NCI-H1436 (cell line): ENCODE results near the gene TEX13D.

Source experiments
- DNase-seq: peaks from one replicate; lab custom pipeline; 2025; lab: John Stamatoyannopoulos, UW

The TEX13D gene

DNA sequence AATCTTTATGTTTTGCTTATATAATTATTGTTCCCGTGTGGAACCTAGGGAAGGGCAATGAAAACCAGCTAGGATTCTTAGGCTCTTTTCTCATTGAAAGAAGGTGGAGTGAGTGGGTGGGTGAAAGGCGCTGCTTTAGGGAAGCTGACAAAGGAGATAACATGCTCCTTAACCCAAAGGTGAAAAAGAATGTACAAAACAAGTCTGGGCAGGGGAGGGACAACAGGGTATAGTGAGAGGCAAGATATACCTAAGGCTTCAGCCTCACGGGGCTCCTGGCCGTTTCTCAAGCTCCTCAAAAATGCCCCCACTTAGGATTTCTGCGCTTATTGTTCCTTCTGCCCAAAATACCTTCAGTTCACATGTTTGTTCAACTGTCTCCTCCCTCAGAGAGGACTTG lies 15.7 kb downstream of the TEX13D start:
- no peak for DNase-seq

DNA sequence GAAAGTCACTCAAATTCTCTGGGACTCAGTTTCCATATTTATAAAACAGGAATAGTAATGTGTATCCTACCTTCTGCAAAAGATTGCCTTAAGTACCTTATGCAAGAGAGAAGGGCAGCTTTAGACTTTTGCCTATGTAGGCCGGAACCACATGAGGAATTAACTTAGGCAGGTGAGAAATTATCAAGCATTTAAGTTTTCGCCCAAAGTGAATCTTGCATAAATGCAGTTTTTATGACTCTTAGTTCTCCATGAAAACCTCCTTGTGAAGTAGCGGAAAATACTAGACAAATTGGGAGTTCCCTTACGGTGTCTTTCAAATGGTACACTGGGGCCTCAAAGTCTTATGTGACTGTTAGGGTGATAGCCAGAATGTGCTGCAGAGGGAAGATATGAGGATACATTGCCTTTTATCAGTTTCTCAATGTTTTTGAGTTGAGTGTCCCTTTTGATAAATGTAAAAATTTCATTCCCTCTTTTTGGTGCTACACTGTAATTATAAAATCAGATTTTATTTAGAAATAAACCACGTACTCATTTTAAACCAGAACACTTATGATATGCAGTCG lies 16.5 kb downstream of the TEX13D start:
- no peak for DNase-seq

DNA sequence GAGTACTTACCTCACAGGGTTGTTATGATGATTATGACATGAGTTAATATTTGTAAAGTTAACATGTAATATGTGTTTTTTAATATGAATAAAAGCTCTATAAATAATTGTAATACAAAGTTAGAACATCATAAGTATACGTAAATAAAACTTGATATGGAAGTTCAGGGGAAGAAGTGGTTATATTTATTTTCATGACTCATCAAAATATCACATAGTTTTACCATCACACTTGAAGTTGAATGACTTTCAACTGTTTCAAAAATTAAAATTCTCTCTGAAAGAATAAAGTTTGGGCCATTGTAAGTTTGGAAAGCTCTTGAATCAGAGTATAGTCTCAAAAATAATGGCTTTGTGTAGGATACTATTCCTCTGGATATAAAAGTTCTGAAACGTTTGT lies 22.2 kb downstream of the TEX13D start:
- no peak for DNase-seq

DNA sequence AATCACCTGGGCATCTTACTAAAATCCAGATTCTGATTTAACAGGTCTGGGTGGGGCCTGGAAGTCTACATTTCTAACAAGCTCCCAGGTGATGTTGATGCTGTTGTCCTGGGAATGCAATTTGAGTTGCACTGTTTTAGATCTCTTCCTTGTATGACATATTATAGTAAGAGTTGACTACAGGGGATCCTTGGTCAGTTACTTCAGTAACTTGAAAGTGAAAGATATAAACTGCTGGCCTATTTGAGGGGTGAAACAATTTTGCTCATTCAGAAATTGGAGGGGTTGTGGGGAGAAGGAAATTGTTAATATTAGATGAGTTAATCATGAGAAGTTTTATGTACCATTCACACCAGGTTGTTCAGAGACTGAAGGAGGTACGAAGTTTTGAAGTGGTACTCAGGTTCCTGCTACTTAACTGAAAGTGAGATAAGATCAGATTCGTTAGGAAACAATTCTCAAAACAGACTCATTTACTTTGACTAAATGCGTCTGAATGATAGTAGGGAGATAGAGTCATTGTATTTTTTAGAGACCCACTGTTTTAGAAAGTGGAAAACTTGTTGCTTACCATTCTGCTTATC lies 26.4 kb downstream of the TEX13D start:
- no peak for DNase-seq

DNA sequence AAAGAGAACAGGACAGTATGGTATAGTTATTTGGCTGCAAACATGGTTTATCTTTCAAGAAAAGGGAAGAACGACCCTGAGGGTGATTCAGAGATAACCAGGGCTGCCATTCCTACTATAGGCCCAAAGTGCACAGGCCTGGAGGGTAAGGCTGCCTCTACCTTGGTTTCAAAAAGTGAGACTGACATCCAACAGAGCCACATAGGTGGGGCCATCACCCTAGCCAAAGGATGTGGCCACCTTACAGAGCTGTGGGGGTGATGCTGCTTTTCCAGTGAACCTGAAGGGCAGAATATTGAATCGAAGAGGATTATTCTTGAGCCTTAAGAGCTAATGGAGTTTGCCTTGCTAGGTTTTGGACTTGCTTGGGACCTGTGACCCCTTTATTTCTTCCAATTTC lies 29.6 kb downstream of the TEX13D start:
- DNase-seq, result no peak

DNA sequence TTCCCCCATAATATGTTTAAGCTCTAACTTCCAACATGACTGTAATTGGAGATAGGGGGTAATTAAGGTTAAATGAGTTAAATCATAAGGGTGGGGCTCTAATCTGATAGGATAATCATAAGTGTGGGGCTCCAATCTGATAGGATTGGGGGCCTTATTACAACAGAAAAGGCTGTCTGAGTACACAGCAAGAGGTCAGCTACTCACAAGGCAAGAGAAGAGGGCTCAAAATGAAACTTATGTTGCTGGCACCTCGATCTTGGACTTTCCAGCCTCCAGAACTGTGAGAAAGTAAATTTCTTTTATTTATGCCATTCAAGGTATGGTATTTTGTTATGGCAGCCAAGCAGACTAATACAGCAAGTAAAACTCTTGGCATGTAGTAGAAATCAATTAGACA lies 30.3 kb downstream of the TEX13D start:
- no peak for DNase-seq

DNA sequence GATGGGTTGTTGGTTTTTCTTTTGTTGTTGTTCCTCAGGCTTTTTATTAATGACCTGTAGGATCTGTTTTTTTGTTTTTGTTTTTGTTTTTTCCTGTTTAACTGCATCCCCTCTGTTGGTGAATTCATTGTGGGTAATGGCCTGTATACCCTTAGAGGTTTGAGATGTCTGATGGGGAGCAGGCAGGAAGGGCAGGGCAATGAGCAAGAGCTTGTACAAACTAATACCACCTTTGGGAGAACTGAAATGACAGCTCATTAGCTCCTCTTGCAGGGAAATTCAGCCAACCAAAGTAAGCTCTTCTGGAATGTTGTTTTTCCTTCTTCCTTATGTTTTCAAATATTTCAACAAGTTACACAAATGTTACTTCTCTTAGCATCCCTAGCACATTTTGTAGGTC lies 37.3 kb downstream of the TEX13D start:
- DNase-seq, result no peak

DNA sequence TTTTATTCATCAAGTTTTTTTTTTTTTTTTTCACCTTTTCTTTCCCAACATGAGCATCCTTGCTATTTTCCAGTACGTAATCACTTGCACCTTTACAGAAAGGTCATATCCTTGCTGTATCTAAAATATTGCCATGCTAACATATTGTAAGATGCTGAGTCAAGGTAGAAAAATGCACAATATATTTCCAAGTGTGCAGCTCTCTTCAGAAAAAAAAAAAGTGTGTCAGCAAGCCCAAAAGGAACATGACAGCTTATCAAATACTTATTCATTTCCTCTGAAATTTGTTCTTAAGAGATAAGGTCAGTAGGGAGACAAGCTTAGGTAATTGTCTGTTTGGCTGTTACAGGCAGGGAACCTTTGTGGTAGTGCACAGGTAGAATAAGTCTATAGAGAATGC lies 40.9 kb downstream of the TEX13D start:
- DNase-seq, result no peak

DNA sequence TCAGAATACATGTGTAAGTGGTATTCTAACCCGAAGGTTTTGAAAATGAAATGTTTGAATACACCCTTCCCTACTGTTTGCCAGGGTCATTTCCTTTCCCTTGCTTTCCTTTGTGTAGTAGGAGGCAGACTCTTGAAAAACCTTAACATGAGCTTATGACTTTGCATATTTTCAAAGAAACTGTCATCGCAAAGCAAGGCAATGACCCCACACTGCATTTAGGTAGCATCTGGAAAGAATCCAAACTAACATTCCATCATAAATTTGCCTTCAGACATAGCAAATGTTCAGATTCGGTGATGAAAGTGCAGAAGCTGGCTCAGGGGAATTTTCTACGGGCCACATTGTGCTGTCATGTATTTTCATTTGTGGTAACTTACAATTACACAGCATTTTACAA lies 46.2 kb downstream of the TEX13D start:
- no peak for DNase-seq

DNA sequence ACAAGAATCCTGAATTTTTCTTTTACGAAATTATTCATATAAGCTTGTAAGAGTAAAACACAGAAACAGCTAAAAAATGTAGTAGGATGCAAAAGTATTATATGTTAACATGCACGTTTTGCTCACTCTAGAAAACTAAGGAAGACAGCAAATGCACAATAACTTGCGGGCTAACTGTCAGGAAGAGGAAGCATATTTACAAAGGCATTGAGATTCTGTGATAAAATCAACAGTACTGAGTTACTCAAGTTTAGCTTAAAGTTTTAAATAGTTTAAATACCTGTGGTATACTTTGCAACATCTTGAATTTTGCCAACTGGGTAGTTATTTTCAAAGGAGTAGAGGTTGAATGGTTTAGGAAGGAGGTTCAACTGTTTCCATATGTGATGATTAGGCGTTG lies 50.9 kb downstream of the TEX13D start:
- no peak for DNase-seq

DNA sequence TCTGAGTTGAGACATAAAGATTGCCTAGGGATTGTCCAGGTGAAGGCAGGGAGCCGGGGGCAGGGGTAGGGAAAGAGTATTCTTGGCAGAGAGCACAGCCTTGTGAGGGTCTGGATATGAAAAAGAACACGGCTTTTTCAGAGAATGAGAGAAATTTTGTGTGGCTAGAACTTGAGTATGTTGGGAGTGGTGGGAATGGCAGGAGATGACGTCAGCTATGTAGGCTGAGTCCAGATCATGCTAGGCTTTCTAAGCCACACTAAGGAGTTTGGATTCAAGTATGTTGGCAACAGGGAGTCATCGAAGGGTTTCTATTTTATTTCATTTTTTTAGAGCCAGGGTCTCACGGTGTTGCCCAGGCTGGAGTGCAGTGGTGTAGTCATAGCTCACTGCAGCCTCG lies 53.9 kb downstream of the TEX13D start:
- no peak for DNase-seq
